Psoas muscle (tissue), 8 donors: Measurements from ENCODE around the gene RINT1. TPM values are rescaled to one million over a fixed set of nuclear protein-coding genes. Genes with fewer than 3 reads are reported as not detected.
"Not testable (repeated sequence)": the region's sequence is repeated elsewhere in the genome, so short reads cannot be mapped to it uniquely, and the experiment has no call there.

Experiments used
- ATAC-seq, 4 donors: fragments of 200-7000 bp; cut with Tn5 transposase; one replicate each; pipeline ENCODE4 v1.9.1; 2020; ENCODE audit warnings: moderate library complexity in 3 of 4, mild to moderate bottlenecking in 2 of 4
- DNase-seq, 2 donors: peaks; one replicate each; pipeline ENCODE4 v3.0.0-alpha.2; 2020
- H3K27ac ChIP-seq: fragments of 200-600 bp; one replicate; pipeline ENCODE4 v1.8.0; 2022
- H3K27me3 ChIP-seq, 3 donors: fragments of 200-600 bp in 1 of 3; one replicate each; pipeline versions ENCODE4 v1.6.1 to v1.8.0; 2013 to 2022; ENCODE audit warnings: low read length in 2 of 3, mild to moderate bottlenecking in 2 of 3, moderate library complexity in 1 of 3; ENCODE audit not compliant: insufficient read depth in 3 of 3
- H3K36me3 ChIP-seq, 2 donors: fragments of 200-600 bp in 1 of 2; one replicate each; pipeline versions ENCODE4 v1.6.1 to v1.8.0; 2013 to 2022; ENCODE audit warnings: low read depth in 1 of 2, mild to moderate bottlenecking in 1 of 2, moderate library complexity in 1 of 2; ENCODE audit not compliant: insufficient read depth in 1 of 2
- H3K4me1 ChIP-seq: fragments of 200-600 bp; one replicate; pipeline ENCODE4 v1.8.0; 2022
- H3K4me3 ChIP-seq: fragments of 200-600 bp; one replicate; pipeline ENCODE4 v1.8.0; 2022; ENCODE audit warnings: mild to moderate bottlenecking
- H3K9me3 ChIP-seq: fragments of 200-600 bp; one replicate; pipeline ENCODE4 v1.8.0; 2022
- CTCF ChIP-seq: fragments of 200-600 bp; IDR thresholded peaks from one replicate; pipeline ENCODE4 v1.8.0; 2022; ENCODE audit warnings: antibody characterized with exemption
- WGBS, 3 donors: extraction: QIAGEN DNeasy Blood & Tissue Kit; methylation state at CpG; one replicate each; pipeline versions ENCODE4 v1.1.6 to v1.1.7; 2013; 5-methylcytosine and 5-hydroxymethylcytosine counted together
- intact Hi-C, 2 donors: fragments of 100-400 bp; cut with DNase I; formaldehyde crosslinking; loops; one replicate each; pipeline versions ENCODE4 v1.11.0 to v1.14.2; 2022
- polyA plus RNA-seq, 3 donors: library from polyadenylated mRNA; stranded (reverse); fragments of 200-250 nt; gene quantifications; one replicate each; pipeline ENCODE4 v1.2.3, GENCODE V29; 2013
- total RNA-seq, 4 donors: library from RNA; stranded (reverse); fragmentation: NEBNext Ultra II Directional in 2 of 4; extraction: Animal tissue kit (Norgen Biotek cat#: 25700) in 2 of 4; gene quantifications; one replicate each; pipeline versions ENCODE4 v1.2.1 to v1.2.4, GENCODE V29; 2021 to 2023
- donor health status: healthy with polysubstance abuse.
- donor health status: DM: no; HTN: no; CAD: no; lungs with moderate emphysema.
- donor health status: Bipolar disorder and iron deficiency.
- donor health status: healthy.
- donor health status: DM: yes; HTN: yes; CAD: no.
- donor health status: DM: no; HTN: no; CAD: no.
- donor health status: DM: no; HTN: no; CAD: no.
- donor health status: DM: yes; HTN: yes; CAD: no.

RINT1 gene
- total and polyA plus RNA-seq, 7 donors = 10.9 to 21.5 (median 19.7) TPM

GRCh38 chr7:105590793-105591192, 58.8 kb downstream of the RINT1 start:
- no peak for TF ChIP-seq CTCF
- intact Hi-C loops = no loop called here

GRCh38 chr7:105591522-105591921, 59.5 kb downstream of the RINT1 start:
- no peaks in the 10 kb centered on the region for H3K36me3 ChIP-seq
- H3K27me3 ChIP-seq = no peaks in the 10 kb centered on the region
- H3K27ac ChIP-seq = no peak overlapping the region
- intact Hi-C loops = no loop called here
- WGBS, 3 donors = 64 to 68% (median 67%) methylated on average over 2 of the region's 2 CpGs
- ATAC-seq (no peak), DNase-seq (no peak)
- no peak for TF ChIP-seq CTCF
- no peak overlapping the region for H3K4me3 ChIP-seq
- peaks cover 11% of the 10 kb centered on the region for H3K4me1 ChIP-seq
- no peaks in the 10 kb centered on the region for H3K9me3 ChIP-seq

More at GRCh38 chr7:105590793-105591192, 58.8 kb downstream of the RINT1 start:
- Histone ChIP-seq H3K9me3 (no peaks in the 10 kb centered on the region), H3K4me3 (no peak overlapping the region), H3K27me3 (no peaks in the 10 kb centered on the region), H3K4me1 (peaks cover 11% of the 10 kb centered on the region), H3K36me3 (no peaks in the 10 kb centered on the region), H3K27ac (no peak overlapping the region)
- WGBS, 3 donors = 90 to 92% (median 90%) methylated on average over 5 of the region's 5 CpGs
- DNase-seq (no peak), ATAC-seq (no peak)

- H3K4me3 ChIP-seq = no peak overlapping the region
- no peaks in the 10 kb centered on the region for H3K9me3 ChIP-seq
- intact Hi-C loops = no loop called here
- TF ChIP-seq CTCF = no peak
- no peaks in the 10 kb centered on the region for H3K36me3 ChIP-seq
- H3K27me3 ChIP-seq = no peaks in the 10 kb centered on the region
- peak in 3 of 4 donors; percentile 61 to 66 (median 66) for ATAC-seq
- 19 to 30% (median 20%) methylated on average over 3 of the region's 3 CpGs for WGBS, 3 donors
- H3K27ac ChIP-seq = no peak overlapping the region
- DNase-seq = no peak
- H3K4me1 ChIP-seq = peaks cover 10% of the 10 kb centered on the region
Observed at GRCh38 chr7:105594034-105594433, 62.0 kb downstream of the RINT1 start.

- Histone ChIP-seq H3K27ac (no peak overlapping the region), H3K4me1 (peaks cover 6% of the 10 kb centered on the region), H3K9me3 (no peaks in the 10 kb centered on the region), H3K36me3 (no peaks in the 10 kb centered on the region), H3K4me3 (no peak overlapping the region), H3K27me3 (no peaks in the 10 kb centered on the region)
- DNase-seq (no peak), ATAC-seq (no peak)
- intact Hi-C loops = no loop called here
- TF ChIP-seq CTCF = no peak
- WGBS, 3 donors = 56 to 73% (median 60%) methylated on average over 4 of the region's 4 CpGs
Observed at GRCh38 chr7:105596866-105597265, 64.9 kb downstream of the RINT1 start.

GRCh38 chr7:105599080-105599479, 67.1 kb downstream of the RINT1 start:
- ATAC-seq, intact Hi-C loops, H3K36me3 ChIP-seq, H3K9me3 ChIP-seq, DNase-seq, H3K4me3 ChIP-seq, H3K27ac ChIP-seq, H3K4me1 ChIP-seq, H3K27me3 ChIP-seq: not testable (repeated sequence)
- 80 to 87% (median 82%) methylated on average over 8 of the region's 8 CpGs for whole genome bisulfite sequencing, 3 donors
